Sciatic nerve (tissue), 2 donors: ENCODE measurements around the gene ADAMTS6. TPM values are rescaled to one million over a fixed set of nuclear protein-coding genes. Genes with fewer than 3 reads are reported as not detected.
A peak's percentile ranks its signal among the peaks of the same experiment; 100 is the strongest.

ENCODE experiments used
- ATAC-seq: fragments of 200-7000 bp; cut with Tn5 transposase; one replicate; pipeline ENCODE4 v1.9.1; 2020; ENCODE audit warnings: mild to moderate bottlenecking, moderate library complexity
- DNase-seq: peaks from one replicate; pipeline ENCODE4 v3.0.0-alpha.2; 2020; ENCODE audit warnings: low spot score
- intact Hi-C: fragments of 100-400 bp; cut with DNase I; formaldehyde crosslinking; loops from one replicate; pipeline ENCODE4 v1.14.2; 2022
- total RNA-seq: library from RNA; stranded (reverse); fragmentation: NEBNext Ultra II Directional; extraction: Animal tissue kit (Norgen Biotek cat#: 25700); gene quantifications from one replicate; pipeline ENCODE4 v1.2.1, GENCODE V29; 2021
- donor health status: DM: no; HTN: no; CAD: no.
- donor health status: DM: no; HTN: no; CAD: no.

The ADAMTS6 gene
- total RNA-seq, 1 donor from 2014 or later: 3.8 TPM

DNA sequence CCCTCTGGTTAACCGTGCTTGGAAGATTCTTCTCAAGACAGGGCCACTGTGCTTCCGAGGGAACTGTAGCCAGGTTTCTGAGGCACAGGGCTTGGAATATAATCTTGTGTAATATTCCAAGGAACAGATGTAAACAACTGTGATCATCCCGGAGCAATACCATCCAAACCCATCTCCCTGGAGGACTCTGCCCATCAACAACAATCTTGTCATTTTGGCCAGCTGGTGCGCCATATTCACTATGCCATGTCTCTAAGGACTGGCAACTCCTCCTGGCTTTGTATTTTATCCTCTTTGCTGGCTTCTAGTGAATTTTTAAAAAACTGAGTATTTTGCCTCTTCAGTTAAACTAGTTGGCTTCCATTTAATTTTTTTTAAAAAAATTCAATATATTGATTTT lies 349.3 kb downstream of the ADAMTS6 start:
- DNase-seq (no peak), ATAC-seq (no peak)
- intact Hi-C loops: no loop called here

DNA sequence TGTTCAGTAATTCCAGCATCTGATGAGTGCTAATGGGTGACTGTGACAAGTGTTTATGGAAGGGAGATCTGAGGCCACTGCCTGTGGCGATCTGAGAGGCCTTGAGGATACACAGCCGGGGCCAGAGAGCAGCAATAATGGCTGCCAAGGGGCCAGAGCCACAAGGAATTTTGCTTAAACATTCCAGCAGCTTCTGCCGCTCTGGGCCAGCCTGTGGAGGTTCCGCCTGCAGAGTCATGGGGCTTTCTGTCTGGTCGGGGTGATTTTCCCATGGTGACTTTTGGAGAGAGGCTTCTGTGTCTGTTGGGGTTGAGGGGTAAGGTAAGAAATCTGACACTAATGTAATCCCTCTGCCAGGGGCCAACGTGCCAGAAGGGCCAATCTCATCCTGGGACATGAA lies 353.5 kb downstream of the ADAMTS6 start:
- ATAC-seq (no peak), DNase-seq (no peak)

DNA sequence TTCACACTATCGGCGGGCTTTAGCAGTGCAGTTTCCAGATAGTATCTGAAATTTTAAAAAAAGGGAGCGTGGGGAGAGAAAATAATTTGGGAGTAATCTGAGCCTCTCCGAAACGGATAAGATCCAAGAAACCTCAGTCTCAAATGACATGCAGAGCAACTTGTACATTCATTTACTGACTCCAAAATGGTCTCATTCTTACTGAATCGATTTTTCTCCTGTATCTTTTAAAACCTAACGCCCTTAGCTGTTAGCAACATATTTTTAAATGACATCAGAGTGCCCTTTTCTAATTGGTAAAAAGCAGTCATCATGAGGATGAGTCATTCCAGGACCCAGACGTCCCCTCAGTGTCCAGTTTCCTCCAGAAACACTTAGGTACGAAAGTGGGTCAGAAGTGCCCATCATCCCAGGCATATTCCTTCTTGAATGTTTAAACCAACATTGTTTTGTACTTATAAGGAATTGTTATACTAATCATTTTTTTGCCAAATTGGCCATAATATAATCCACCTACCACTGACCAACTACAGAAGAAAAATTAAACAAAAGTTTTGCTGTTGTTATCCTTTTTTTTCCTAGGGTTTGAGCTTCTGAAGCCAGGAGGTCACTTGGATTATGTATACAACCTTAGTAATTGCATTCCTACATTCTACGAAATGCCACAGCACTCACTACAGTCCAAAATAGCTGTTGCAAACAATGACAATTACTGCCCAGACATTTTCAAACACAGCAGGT lies 354.4 kb downstream of the ADAMTS6 start:
- ATAC-seq: peak; percentile 44
- intact Hi-C loops: no loop called here

More for the DNA sequence above, 353.5 kb downstream of the ADAMTS6 start:
- intact Hi-C loops: no loop called here

DNA sequence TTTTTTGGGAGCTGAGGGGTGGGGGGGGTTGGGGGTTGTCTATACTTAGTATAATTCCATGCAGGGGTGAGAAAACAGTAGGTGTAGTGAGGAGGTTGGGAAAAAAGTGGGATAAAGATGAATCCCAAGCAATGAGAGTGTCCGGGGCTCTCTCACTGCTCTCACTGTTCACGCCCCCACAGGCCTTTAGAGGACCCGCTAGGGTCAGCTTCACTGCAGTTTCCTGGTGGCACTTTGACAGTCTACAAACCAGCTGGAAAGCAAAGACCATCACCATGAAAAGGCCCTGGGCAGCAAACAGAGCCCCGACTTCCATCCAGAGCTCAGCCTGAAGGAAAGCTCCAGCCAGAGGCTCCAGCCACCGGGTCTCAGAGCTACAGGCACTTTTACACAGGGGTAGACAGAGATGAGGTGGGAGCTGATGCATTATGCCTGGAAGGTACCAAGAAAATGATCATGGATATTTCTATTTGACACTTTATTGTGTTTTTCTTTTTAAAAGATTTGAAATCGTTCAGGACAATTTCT lies 355.1 kb downstream of the ADAMTS6 start:
- intact Hi-C loops: no loop called here
- DNase-seq: no peak
- no peak for ATAC-seq

More for the DNA sequence above, 354.4 kb downstream of the ADAMTS6 start:
- DNase-seq: no peak

DNA sequence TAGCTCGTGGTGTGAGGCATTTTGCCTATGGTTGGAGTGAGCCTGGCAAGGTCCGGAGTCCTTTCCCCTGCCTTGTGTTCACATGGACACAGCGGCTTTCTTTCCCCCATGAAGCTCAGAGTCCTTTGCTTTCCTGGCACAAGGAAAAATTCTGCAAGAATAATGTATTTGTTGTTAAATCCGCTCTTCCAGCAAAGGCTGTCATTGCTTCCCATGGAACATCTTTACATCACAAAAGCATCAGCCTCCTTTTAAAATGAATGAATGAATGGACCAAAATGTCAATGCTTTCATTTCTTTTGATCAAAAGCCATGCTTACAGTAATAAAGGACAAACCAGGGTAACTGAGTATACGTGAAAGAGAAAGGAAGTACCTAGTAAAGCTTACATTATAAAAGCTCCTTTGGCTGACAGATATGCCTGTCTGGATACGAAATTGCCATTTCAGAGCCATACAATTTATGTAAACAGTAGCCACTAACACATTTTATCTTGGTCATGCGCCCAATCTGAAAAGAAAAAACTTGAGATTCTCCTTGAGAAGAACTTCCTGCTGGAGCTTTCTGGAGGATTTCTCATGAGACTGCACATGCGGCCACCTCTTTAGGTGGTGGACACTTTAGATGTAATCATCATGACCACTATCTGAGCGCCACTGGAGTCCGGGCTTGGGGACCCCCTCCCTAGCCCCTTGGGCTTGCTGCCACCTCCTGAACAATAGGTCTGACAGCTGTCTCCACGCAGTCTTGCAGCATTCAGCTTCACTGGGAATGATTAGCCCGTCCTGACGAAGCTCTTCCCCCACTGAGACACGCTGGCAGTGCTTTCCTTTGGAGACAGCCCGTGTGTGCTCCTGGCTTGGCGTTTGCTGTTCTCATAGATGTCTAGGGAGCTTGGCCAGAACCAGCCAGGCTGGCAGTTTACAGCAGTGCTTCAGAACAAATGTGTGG lies 355.9 kb downstream of the ADAMTS6 start:
- DNase-seq (no peak), ATAC-seq (no peak)
- intact Hi-C loops: no loop called here

DNA sequence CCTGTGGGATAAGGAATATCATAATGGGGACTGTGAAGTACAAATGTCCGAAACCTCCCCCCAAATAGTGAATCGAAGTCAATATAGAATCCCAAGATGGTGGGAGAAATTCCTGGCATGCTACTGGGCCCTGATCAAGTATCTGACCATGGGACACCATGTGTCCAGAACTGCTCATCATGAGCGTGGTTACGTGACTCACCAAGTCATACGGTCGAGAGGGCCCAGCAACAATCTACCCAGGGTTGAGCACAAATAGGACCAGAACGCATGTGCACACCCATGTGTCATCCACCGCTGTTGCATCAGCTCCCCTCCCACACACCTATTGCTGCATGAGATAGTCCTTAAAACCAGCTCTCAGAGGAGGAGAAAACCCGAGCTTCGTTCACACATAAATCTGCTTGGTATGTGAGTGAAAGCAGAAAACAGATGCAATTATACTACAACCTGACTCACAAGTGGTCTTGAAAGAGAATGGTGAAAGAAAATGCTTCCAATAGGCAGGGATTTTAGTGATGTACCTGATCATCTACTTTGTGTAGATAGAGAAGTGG lies 359.8 kb downstream of the ADAMTS6 start:
- intact Hi-C loops: no loop called here
- no peak for DNase-seq
- no peak for ATAC-seq

DNA sequence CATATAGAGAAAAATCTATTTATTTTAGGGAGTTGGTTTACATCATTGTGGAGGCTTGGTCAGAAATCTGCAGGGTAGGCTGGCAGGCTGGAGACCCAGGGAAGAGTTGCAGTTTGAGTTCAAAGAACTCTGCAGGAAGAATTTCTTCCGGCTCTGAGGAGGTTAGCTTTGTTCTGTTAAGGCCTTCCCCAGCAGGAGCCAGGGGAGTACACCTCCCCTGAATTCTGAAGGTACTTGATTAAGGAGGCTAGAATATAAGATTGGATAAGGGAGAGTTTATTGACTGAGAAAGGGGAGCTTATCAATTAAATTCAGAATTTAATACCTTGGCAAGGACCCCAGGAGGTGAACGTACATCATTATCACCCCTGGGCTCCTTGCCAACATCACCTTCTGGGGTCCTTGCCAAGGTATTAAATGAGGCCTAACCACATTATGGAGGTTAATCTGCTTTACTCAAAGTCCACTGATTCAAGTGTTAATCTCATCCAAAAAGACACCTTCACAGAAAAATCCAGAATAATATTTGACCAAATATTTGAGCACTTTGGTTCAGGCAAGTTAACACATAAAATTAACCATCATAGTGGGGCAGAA lies 361.3 kb downstream of the ADAMTS6 start:
- intact Hi-C loops: no loop called here
- no peak for DNase-seq
- no peak for ATAC-seq

DNA sequence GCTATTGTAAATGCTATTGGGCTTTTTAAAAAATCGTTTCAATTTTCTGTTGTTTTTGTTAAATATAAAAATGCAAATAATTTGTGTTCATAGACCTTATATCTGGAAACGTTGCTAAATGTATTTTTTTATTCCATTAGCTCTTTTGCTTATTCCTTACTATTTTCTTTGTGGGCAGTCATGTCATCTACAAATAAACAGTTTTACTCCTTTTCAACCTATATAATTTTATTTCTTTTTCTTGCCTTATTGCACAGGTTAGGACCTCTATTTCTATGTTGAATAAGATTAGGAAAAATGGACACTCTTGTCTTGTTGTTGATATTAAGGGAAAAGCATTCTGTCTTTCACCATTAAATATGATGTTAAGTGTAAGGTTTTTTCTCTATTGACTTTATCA lies 364.2 kb downstream of the ADAMTS6 start:
- no peak for DNase-seq
- no peak for ATAC-seq
- intact Hi-C loops: no loop called here

DNA sequence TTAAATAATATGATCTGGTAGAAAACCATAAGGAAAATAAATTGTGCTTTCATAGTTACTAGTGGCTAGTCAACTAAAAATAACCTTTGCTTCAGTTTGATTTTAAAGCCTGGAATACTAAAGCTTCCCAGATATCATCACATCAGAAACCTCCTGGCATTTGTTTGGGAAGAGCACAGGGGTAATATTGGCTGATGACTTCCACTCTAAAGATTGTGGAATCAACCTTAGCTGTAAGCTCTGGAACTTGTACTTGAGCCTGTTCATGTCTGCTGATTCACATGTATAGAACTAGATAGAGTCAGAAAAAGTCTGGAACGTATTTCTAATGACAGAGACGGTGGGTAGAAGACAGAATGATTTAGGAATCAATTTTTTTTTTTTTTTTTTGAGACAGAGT lies 367.9 kb downstream of the ADAMTS6 start:
- ATAC-seq (no peak), DNase-seq (no peak)
- intact Hi-C loops: no loop called here

DNA sequence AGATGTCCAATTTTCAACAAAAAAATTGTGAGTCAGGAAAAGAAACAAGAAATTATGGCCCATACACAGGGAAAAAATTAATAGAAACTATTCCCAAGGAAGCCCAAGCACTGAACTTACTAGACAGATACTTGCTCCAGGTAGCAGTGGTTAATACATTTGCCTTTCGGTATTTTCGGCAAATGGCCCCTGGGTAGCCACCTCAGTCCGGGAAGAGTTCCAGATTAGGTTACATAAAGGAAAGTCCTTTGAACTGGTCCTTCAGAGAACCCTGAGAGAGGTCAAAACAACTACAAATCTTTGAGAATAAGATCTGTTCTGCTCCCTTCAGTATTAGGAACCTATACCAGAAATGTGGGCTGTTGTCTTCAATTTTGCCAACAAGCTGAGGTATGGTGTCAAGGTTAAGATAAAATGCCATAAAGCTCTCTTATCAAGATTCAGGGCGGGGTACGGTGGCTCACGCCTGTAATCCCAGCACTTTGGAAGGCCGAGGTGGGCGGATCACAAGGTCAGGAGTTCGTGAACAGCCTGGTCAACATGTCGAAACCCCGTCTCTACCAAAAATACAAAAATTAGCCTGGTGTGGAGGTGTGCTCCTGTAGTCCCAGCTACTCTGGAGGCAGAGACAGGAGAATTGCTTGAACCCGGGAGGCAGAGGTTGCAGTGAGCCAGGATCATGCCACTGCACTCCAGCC lies 369.6 kb downstream of the ADAMTS6 start:
- intact Hi-C loops: no loop called here
- DNase-seq (no peak), ATAC-seq (no peak)

DNA sequence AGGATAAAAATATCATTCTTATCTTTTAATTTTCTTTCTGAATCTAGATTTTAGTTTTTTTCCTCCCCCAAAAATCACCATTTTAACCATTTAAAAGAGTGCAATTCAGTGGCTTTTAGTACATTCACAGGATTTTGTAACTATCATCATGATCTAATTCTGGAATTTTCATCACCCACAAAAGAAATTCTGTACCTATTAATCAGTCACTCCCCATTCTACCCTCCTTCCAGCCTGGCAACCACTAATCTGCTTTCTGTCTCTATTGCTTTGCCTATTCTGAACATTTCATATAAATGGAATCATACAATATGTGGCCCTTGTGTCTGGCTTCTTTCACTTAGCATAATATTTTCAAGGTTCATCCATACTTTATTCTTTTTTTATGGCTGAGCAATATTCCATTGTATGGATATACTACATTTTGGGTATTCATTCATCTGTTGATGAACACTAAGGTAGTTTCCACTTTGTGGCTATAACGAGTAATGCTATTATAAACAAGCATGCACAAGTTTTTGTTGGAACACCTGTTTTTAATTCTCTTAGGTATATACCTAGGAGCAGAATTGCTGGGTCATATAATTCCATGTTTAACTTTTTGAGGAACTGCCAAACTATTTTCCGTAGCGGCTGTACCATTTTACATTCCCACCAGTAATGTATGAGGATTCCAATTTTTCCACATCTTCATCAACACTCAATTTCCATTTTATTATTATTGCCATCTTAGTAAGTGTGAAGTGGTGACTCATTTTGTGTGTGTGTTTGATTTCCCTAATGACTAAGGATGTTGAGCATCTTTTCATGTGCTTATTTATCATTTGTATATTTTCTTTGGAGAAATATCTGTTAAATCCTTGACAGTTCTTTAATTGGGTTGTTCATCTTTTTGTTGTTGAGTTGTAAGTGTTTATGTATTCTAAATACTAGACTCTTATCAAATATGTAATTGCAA lies 372.7 kb downstream of the ADAMTS6 start:
- no peak for DNase-seq
- no peak for ATAC-seq
- intact Hi-C loops: no loop called here

DNA sequence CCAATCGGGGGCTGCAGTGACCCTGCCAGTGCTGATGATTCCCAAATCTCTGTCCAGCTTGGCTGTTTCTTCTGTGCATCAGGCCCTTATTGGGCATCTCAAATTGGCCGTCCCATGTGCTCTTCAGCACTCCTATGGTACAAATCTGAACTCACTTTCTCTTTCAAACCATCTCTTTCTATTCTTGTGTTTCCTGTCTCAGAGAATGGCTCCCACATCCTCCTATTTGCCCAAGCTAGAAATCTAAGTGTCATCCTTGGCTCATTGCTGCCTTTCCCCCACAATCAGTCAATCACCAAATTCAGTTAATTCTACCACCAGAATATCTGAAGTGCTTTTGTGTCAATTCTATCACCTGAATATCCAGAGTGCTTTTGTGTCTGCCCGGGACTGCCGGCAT lies 376.4 kb downstream of the ADAMTS6 start:
- no peak for ATAC-seq
- DNase-seq: no peak
- intact Hi-C loops: no loop called here

DNA sequence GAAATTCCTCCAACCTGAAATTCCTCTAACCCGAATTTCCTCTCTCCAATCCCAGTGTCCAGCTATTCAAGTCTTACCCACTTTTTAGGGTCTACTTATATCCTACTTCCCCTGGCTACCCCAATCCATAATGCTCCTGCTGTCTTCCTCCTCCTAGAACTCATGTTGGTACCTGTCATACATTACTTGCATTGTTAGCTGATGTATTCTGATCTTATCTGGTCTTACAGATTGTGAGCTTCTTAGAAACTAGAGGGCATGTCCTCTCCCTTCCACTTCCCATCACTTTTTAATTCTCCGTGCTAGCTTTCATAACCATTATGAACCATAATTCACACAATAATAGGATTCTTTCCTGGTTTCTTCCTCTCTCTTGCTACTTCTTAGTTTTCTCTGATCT lies 376.9 kb downstream of the ADAMTS6 start:
- intact Hi-C loops: no loop called here
- no peak for DNase-seq

DNA sequence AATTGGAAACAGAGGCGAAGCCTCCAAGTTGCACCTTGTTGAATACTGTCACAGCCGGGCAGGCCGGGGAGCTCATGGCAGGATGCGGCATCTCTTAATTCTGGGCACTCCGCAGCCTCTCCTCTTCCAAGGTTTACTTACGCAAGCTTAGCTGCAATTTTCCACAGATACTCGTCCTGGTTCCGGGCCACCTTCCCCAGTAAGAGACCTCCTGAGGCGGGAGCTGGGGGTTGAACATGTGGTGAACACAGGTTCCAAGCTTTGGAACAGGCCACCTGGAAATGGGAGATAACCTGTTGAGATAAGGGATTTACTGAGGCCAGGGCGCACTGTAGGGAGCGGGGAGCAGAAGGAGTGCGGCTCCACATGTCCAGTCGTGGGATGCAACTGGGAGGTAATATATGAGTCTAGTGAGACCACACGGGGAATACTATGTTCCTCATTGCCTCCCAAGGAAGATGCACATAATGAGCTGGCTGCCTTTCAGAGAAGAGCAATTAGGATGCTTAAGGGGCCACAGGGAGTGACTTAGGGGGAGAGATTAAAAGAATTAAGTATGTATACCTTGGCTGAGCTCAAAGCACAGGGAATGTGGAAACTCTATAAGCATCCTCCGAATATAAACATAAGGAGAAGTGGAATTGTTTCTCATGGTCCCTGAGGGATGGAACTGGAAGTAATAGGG lies 377.8 kb downstream of the ADAMTS6 start:
- DNase-seq (no peak), ATAC-seq (peak; percentile 29)
- intact Hi-C loops: no loop called here

More for the DNA sequence above, 376.9 kb downstream of the ADAMTS6 start:
- ATAC-seq: no peak

DNA sequence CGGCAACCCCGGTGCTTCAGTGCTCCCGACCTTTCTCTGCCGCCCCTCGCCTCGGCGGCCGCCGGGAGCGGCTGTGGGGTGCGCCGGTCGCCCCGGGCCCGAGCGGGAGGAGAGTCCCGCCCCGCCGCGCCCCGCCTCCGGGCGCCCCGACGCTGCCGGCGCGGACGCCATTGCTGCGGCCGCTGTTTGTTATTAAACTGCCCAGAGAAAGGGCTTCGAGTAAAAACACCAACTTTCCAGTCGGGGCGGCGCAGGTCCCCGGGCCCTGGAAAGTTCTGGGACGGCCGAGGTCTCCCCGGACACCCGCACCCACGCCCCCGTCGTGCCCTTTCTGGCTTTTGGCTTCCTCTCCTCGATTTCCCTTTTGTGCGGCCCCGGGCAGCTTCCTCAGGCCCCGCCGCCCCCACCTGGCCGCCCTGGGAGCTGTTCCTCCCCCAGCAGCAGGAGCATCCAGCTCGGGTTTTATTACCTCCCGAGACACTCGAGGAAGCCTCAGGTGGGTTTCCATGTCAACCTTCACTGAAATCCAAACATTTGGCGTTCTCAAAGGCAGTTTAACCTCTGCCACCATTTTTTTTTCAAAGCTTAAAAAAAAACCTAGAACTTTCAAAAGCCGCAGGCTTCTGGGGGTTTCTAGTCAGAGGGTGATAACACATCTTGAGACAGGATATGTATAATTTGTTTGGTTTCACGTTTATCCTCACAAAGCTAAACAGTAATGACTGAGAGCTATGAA lies 378.6 kb downstream of the ADAMTS6 start:
- intact Hi-C loops: no loop called here
- ATAC-seq: peak; percentile 75
- peak; percentile 72 for DNase-seq

DNA sequence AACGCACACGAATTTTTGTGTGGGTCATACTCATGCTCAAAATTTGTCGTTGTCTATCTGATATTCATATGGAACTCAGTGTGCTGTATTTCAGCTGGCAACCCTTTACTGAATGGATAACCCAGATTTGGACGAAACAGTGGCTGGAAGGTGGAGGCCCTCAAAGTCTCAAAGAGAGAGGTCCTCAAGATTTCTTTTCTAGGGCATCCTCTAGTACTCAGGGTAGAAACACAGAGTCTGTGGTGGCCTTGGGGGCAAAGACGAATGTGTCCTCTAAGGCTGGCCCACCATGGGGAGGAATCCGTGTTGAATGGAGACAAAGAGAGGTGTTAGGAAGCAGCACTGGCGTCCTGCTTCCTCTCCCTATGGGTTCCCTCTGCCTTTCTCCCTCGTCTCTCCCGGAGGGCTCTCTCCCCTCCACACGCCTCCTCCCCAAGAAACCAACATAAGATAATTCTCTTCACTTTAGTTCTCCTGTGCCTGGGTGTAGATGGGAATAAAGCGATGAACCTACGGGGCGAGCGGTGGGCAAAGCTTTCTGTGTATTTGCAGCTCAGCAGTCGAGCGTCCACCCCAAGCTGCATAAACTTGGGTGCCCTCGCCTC lies 379.2 kb downstream of the ADAMTS6 start:
- ATAC-seq (peak; percentile 3), DNase-seq (no peak)
- intact Hi-C loops: no loop called here
